Measurements from ENCODE around the gene OPCML.

OPCML gene
- long read RNA-seq, partial matches to known transcripts: 0 of 3 reads
- long read RNA-seq, other reads (novel, unspliced or antisense): 3 of 3 reads

DNA sequence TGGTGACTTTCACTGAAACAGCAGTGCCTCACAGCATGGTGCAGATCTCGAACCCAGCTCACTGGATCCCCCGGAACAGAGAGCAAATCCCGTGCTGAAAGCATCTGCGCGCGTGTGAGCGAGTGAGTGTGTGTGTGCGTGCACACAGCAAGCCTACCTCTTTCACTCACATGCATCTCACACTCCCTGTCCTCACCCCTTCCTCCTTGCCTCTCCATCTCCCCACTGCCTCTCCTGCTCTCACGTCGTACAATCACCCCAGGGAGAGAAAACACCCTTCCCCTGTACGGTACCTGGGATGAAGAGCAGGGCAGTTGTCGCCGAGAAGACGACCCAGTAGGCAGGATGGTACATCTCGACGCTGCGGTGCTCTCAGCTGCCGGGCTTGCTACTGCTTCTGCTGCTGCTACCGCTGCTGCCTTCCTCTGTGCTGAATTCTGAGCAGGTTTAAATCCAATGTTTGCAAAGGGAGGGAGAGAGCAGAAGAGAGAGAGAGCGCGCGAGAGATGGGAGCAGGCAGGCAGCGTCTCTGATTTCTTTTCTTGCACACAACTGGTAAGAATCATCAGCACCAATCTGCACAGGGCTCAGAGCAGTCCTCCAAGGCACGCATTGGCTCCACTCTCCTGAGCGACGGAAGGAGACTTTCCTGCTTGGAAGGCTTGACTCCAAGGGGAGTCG, at the start of gene OPCML:
Gene OPCML, minus strand, starts transcription at position 531 of the 681 bp plus-strand sequence.
- TF ChIP-seq, protein P1, sequence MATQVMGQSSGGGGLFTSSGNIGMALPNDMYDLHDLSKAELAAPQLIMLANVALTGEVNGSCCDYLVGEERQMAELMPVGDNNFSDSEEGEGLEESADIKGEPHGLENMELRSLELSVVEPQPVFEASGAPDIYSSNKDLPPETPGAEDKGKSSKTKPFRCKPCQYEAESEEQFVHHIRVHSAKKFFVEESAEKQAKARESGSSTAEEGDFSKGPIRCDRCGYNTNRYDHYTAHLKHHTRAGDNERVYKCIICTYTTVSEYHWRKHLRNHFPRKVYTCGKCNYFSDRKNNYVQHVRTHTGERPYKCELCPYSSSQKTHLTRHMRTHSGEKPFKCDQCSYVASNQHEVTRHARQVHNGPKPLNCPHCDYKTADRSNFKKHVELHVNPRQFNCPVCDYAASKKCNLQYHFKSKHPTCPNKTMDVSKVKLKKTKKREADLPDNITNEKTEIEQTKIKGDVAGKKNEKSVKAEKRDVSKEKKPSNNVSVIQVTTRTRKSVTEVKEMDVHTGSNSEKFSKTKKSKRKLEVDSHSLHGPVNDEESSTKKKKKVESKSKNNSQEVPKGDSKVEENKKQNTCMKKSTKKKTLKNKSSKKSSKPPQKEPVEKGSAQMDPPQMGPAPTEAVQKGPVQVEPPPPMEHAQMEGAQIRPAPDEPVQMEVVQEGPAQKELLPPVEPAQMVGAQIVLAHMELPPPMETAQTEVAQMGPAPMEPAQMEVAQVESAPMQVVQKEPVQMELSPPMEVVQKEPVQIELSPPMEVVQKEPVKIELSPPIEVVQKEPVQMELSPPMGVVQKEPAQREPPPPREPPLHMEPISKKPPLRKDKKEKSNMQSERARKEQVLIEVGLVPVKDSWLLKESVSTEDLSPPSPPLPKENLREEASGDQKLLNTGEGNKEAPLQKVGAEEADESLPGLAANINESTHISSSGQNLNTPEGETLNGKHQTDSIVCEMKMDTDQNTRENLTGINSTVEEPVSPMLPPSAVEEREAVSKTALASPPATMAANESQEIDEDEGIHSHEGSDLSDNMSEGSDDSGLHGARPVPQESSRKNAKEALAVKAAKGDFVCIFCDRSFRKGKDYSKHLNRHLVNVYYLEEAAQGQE (IDR thresholded peaks at IDR 0.05; ENCODE audit: insufficient replicate concordance, low read depth): no peak
- no peak for TF ChIP-seq SPI1 (IDR thresholded peaks at IDR 0.05; ENCODE audit: borderline replicate concordance, low read depth)
- TF ChIP-seq, protein P2, sequence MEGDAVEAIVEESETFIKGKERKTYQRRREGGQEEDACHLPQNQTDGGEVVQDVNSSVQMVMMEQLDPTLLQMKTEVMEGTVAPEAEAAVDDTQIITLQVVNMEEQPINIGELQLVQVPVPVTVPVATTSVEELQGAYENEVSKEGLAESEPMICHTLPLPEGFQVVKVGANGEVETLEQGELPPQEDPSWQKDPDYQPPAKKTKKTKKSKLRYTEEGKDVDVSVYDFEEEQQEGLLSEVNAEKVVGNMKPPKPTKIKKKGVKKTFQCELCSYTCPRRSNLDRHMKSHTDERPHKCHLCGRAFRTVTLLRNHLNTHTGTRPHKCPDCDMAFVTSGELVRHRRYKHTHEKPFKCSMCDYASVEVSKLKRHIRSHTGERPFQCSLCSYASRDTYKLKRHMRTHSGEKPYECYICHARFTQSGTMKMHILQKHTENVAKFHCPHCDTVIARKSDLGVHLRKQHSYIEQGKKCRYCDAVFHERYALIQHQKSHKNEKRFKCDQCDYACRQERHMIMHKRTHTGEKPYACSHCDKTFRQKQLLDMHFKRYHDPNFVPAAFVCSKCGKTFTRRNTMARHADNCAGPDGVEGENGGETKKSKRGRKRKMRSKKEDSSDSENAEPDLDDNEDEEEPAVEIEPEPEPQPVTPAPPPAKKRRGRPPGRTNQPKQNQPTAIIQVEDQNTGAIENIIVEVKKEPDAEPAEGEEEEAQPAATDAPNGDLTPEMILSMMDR (IDR thresholded peaks at IDR 0.05; ENCODE audit: insufficient read depth, low read length): no peak
- no peak for TF ChIP-seq GABPA (IDR thresholded peaks at IDR 0.05; ENCODE audit: low read depth)
- TF ChIP-seq POLR2AphosphoS5 (IDR thresholded peaks at IDR 0.05; ENCODE audit: low read depth): no peak
- Histone ChIP-seq H3K27ac (replicated peaks) (no peak within 1 kb of the TSS), H3K27me3 (ENCODE audit: insufficient read depth, poor library complexity, severe bottlenecking) (peaks cover 24% of the 10 kb centered on the region), H3K4me3 (replicated peaks; ENCODE audit: insufficient read depth, low read length) (no peak within 1 kb of the TSS)
- no peak for DNase-seq (ENCODE audit: low read depth in 1 of 2, low spot score in 1 of 2)

DNA sequence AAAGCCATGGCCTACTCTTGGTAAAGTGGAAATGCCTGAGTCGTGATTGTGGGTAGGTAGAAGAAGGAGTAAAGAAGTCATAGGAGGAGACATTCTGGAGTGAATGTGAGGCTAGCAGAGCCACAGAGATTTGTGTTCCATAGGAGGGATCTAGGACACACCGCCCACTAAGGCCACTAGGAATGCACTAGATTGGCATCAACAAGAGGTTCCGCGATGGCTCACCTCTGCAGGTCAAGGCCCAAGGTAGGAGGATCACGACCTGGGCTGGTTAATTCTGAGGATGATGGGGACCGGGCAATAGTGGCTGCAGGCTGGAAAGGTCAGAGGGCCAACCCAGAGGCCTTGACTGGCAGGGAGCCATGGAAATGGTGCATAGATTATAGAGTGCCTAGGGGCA, 48.8 kb upstream of the OPCML start:
- H3K27me3 ChIP-seq (ENCODE audit: insufficient read depth, poor library complexity, severe bottlenecking): no peaks in the 10 kb centered on the region
- TF ChIP-seq SPI1 (IDR thresholded peaks at IDR 0.05; ENCODE audit: borderline replicate concordance, low read depth) (no peak), POLR2AphosphoS5 (IDR thresholded peaks at IDR 0.05; ENCODE audit: low read depth) (no peak), GABPA (IDR thresholded peaks at IDR 0.05; ENCODE audit: low read depth) (no peak)
- TF ChIP-seq, protein P1 (IDR thresholded peaks at IDR 0.05; ENCODE audit: insufficient replicate concordance, low read depth): no peak
- TF ChIP-seq, protein P2 (IDR thresholded peaks at IDR 0.05; ENCODE audit: insufficient read depth, low read length): no peak
- H3K27ac ChIP-seq (replicated peaks): no peak overlapping the region
- no peak overlapping the region for H3K4me3 ChIP-seq (replicated peaks; ENCODE audit: insufficient read depth, low read length)
- no peak for DNase-seq (ENCODE audit: low read depth in 1 of 2, low spot score in 1 of 2)

DNA sequence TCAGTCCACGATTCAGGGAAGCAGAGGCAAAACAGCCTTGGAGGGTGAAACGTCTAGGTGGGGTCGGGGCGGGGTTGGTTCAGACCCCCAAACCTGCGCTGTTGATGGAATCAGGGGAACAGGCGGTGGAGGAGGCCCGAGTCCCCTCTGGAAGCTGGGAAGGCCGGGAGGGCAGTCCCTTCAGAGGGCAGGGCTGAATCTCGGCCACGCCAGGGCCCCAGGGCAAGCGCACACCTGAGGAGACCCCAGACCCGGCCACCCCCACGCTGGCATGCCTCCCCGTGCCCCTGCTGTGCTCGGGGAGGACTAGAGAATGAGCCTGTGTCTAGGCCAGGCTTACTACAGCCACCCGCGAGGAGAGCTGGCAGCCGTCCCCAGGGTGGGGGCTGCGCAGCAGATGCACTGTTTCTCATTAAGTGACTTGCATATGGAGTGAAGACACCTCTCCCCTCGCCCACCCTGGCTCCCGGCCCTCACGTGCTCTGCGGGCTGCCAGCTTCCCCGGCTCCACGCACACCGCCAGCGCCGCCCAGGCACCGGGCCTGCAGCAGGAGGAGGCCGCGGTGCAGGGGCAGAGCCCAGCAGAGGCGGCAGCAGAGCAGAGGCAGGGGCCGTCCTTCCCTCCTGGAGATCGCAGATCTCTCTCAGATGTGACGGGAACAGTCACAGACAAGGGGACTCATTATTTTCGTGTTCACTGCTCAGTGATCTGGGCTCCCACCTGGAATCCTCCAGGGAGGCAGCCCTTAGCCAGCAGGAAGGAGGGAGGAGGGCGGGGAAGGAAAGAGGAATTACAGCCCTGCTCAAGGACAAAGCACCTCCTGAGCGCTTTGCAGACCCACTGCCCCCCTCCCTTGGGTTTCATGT, 47.1 kb upstream of the OPCML start:
- DNase-seq (ENCODE audit: low read depth in 1 of 2, low spot score in 1 of 2): no peak
- Histone ChIP-seq H3K4me3 (replicated peaks; ENCODE audit: insufficient read depth, low read length) (no peak overlapping the region), H3K27ac (replicated peaks) (no peak overlapping the region), H3K27me3 (ENCODE audit: insufficient read depth, poor library complexity, severe bottlenecking) (no peaks in the 10 kb centered on the region)
- TF ChIP-seq POLR2AphosphoS5 (IDR thresholded peaks at IDR 0.05; ENCODE audit: low read depth): no peak
- TF ChIP-seq, protein P2 (IDR thresholded peaks at IDR 0.05; ENCODE audit: insufficient read depth, low read length): no peak
- TF ChIP-seq, protein P1 (IDR thresholded peaks at IDR 0.05; ENCODE audit: insufficient replicate concordance, low read depth): no peak
- TF ChIP-seq SPI1 (IDR thresholded peaks at IDR 0.05; ENCODE audit: borderline replicate concordance, low read depth): no peak
- no peak for TF ChIP-seq GABPA (IDR thresholded peaks at IDR 0.05; ENCODE audit: low read depth)

Measured in HL-60 (cell line).